ES-I3 (cell line): Measurements from ENCODE around the gene TCTN1.
"Not testable (repeated sequence)": the region's sequence is repeated elsewhere in the genome, so short reads cannot be mapped to it uniquely, and the experiment has no call there.

Experiments used
- H3K36me3 ChIP-seq: 2 replicates; pipeline ENCODE4 v1.6.1; 2013; ENCODE audit warnings: mild to moderate bottlenecking, low read length, control low read depth, moderate library complexity; ENCODE audit not compliant: insufficient read depth
- H3K4me1 ChIP-seq: 2 replicates; pipeline ENCODE4 v1.6.1; 2013; ENCODE audit warnings: mild to moderate bottlenecking, control low read depth, low read length; ENCODE audit not compliant: insufficient read depth
- H3K9ac ChIP-seq: 2 replicates; pipeline ENCODE4 v1.6.1; 2013; ENCODE audit warnings: low read depth, mild to moderate bottlenecking, low read length, moderate library complexity
- H3K9me3 ChIP-seq: 2 replicates; pipeline ENCODE4 v1.6.1; 2013; ENCODE audit warnings: mild to moderate bottlenecking, low read length, moderate library complexity; ENCODE audit not compliant: control insufficient read depth, insufficient read depth

The TCTN1 gene

DNA sequence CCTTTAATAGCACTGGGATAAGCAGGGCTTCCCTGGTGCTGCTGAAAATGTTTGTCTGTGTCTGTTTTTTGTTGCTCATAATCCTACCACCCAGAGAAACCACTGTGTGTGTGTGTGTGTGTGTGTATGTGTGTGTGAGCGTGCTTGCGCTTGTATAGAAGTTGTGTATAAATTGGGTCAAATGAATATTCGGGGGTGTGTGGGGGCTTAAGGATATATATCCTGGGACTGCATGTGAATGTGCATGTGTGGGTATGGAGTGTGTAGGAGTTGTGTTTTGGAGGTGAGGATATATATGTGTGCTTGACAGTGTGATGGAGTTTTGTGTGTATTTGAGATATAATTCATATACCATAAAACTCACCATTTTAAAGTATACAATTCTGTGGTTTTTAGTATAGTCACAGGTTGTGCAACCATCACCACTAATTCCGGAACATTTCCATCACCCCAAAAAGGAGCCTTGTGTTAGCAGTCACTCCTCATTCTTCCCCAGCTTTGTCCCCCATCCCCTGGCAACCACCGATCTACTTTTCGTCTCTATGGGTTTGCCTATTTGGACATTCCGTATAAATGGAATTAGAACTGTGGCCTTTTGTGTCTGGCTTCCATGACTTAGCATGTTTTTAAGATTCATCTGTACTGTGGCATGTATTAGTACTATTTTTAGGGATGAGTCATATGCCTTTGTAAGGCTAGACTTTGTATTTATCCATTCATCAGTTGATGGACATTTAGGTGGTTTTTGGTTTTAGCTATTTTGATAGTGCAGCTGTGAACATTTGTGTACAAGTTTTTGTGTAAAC is 25.6 kb downstream of the TCTN1 start:
- H3K9ac ChIP-seq, result no peak overlapping the region
- 0 out of 2 replicates have a peak, but pooled peaks cover 4% of the 10 kb centered on the region for H3K4me1 ChIP-seq
- H3K9me3 ChIP-seq, result no peaks in the 10 kb centered on the region
- H3K36me3 ChIP-seq, result no peaks in the 10 kb centered on the region

DNA sequence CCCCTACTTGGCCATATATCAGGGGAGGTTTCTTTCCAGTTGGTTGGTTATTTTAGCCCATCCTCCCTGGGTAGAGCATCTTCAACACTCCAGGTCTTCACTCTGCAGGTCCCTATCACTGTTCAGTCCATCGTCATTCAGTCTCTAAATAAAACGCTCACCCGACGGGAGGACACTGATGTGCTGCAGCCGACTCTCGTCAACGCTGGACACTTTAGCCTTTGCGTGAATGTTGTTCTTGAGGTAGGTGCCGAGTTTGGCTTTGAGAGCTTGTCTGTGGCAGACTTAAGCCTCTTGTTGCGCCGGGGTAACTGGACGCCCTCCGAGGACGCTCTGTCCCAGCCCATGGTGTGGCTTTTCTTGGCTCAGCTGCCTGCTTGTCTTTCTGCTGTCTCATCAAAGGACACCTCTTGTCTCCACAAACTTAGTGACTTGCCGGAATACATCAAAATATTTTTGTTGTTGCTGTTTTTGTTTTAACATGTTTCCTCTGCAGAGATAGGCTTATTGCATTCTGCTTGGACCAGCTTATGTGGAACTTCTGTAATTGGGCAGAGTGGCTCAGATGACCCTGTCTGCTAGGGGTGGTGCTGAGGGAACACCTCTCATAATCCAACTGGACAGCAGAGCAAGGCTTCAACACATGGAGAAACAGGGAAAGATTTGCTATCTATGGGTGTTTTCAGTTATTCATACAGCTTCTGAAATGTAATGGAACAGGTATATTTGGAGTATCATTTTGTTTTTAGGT is 26.5 kb downstream of the TCTN1 start:
- Histone ChIP-seq H3K4me1 (0 out of 2 replicates have a peak, but pooled peaks cover 4% of the 10 kb centered on the region), H3K9me3 (no peaks in the 10 kb centered on the region), H3K9ac (no peak overlapping the region), H3K36me3 (no peaks in the 10 kb centered on the region)

DNA sequence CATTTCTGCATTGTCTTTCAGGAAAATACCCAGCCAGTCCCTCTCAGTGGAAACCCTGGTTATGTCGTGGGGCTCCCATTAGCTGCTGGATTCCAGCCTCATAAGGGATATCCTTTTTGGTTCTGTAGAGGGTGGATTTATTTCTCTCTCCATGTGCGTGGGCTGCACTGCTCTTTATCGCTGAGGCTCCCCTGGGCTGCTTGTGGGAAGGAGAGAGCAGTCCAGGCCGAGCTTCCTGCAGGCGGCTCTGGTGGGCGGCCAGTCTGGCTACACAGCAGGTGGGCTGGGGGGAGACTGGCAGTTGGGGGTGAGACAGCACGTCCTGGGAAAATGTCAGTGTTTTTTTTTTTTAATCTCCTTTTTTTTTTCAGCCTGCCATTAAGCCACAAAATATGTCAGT is 27.6 kb downstream of the TCTN1 start:
- no peak overlapping the region for H3K9ac ChIP-seq
- 0 out of 2 replicates have a peak, but pooled peaks cover 4% of the 10 kb centered on the region for H3K4me1 ChIP-seq
- H3K9me3 ChIP-seq, result no peaks in the 10 kb centered on the region
- H3K36me3 ChIP-seq, result no peaks in the 10 kb centered on the region

DNA sequence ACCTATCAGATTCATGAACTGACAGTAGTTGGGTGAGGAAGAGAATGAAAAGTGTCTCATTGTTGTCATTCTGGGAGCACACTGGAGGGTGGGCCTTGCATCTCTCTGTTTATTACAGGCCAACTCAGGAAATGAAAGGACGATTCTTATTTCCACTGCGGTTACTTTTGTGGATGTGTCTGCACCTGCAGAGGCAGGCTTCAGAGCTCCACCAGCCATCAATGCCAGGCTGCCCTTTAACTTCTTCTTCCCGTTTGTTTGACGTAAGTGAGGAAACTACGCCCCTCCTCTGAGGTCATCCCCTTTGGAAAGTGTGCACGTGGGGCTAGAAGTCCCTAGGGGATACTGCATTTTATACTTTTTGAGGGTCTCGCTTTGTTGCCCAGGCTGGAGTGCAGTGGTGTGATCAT is 33.7 kb downstream of the TCTN1 start:
- H3K4me1 ChIP-seq, result no peaks in the 10 kb centered on the region
- no peaks in the 10 kb centered on the region for H3K9me3 ChIP-seq
- H3K36me3 ChIP-seq, result no peaks in the 10 kb centered on the region
- no peak overlapping the region for H3K9ac ChIP-seq

DNA sequence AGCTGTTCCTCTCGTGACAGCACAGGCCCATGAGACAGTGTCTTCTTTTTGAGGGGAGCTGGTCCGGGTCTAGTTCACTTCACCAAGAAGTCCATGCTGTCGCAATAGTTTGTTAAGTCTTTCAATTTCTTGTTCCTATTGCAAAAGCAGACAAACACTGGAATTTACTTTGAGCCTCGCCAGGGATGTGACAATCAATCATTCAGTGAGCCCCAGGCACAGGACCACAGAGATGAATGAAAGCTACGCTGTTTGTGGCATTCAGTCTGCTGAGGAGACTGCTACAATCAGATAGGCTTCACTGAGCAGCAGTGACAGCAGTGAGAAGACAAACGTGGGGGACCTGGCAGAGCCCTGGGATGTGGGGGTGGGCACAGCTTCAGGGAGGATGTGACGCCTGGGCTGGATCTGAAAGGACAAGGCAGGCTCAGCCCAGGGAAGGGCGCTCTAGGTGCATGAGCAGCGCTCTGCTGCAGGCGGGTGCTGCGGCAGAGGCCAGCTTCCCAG is 35.5 kb downstream of the TCTN1 start:
- Histone ChIP-seq H3K9me3 (no peaks in the 10 kb centered on the region), H3K4me1 (peaks cover 6% of the 10 kb centered on the region), H3K9ac (no peak overlapping the region), H3K36me3 (no peaks in the 10 kb centered on the region)

DNA sequence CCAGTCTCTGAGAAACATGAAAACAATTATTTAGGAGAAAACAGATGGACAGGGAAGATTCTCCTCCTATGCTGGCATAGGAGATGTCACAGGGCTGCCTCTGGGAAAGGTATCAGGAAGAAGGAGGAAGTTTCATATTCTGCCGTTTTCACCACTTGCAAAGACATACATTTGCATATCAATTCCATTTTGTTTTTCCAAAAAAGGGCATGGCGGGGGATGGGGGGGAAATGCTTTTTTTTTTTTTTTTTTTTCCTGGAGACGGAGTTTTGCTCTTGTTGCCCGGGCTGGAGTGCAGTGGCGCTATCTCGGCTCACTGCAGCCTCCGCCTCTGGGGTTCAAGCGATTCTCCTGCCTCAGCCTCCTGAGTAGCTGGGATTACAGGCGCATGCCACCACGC is 40.3 kb downstream of the TCTN1 start:
- H3K9me3 ChIP-seq, H3K4me1 ChIP-seq, H3K36me3 ChIP-seq, H3K9ac ChIP-seq: not testable (repeated sequence)

DNA sequence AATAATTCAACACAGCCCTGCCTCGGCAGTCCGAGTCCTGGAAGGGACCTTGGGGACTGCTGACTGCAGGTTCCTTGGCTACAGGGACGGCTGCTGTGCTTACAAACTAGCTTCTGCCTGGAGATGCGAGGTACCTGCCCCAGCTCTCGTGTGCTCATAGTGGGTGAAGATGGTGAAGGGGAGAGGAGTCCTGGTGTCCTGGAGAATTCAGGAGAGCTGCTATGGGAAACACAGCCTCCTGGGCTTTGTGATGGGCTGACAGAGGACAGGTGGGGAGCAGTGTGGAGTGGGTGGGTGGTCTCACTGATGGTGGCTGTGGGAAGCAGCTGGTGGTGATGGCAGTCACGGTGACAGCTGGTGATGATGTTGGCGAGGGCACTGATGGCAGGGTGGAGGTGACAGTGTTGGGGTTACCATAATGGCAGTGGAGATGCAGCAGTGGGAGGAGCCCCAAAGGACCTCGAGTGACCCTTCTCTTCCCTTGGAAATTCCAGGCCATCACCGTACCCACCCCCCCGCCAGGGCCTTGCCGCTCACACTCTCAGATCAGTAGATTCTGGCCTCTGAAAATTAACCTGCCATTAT is 42.2 kb downstream of the TCTN1 start:
- H3K9me3 ChIP-seq, result no peaks in the 10 kb centered on the region
- no peak overlapping the region for H3K9ac ChIP-seq
- no peaks in the 10 kb centered on the region for H3K36me3 ChIP-seq
- peaks cover 10% of the 10 kb centered on the region for H3K4me1 ChIP-seq

DNA sequence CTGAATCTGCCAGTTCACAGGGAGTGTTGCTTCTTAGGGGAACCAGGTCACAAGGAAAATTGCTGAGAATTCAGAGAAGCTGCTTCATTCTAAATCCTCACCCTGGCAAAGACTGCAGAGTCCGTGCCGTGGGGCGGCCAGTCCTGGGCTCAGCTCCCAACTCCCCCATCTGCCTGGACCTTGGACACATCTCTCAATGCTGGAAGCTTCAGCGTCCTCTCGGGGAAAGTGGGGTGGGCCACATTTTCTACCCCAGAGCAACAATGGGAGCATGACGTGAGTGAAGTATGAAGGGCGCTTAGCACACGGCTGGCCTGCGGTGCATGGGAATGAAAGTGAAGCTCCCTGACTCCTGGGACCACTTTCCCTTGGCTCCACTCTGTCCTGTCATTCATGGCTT is 43.8 kb downstream of the TCTN1 start:
- Histone ChIP-seq H3K4me1 (peaks cover 10% of the 10 kb centered on the region), H3K9ac (no peak overlapping the region), H3K36me3 (no peaks in the 10 kb centered on the region), H3K9me3 (no peaks in the 10 kb centered on the region)

DNA sequence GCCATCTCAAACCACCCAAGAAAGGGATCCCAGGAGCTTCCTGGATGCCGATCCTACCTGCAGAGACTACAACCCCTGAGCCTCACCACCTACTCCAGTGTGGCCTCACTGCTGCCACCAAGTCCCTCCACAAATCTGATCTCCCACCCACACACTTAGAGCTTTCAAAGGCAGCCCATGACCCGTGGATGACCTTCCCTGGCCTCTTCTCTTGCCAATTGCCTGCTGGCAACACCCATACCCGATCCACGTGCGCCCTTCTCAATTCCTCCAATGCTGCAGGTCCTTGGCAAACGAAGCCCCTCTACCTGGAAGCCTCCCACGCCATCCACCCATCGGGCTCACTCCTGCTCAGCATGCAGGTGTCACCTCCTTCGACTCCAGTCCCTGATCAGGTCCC is 44.3 kb downstream of the TCTN1 start:
- Histone ChIP-seq H3K36me3 (no peaks in the 10 kb centered on the region), H3K9ac (no peak overlapping the region), H3K9me3 (no peaks in the 10 kb centered on the region), H3K4me1 (peaks cover 10% of the 10 kb centered on the region)

DNA sequence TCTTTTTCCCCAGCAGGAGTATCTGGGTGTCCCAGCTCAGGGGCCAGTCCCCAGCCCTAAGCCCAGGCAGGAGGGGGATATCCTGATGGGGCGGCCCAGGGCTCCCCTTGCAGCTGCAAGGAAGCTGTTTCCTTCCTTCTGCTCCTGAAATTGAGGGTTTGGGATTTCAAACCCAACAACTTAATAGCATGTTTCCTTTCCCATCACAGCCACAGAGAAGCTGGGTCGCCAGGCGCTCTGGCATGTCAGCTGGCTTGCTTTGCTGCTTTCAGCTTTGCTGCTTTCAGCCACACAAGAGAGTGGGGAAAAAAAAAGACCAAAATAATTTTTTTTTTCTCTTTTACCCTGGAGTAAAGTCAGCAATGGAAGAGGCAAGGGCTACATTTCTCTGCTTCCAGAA is 44.9 kb downstream of the TCTN1 start:
- H3K4me1 ChIP-seq, result peaks cover 7% of the 10 kb centered on the region
- no peaks in the 10 kb centered on the region for H3K36me3 ChIP-seq
- no peaks in the 10 kb centered on the region for H3K9me3 ChIP-seq
- no peak overlapping the region for H3K9ac ChIP-seq

DNA sequence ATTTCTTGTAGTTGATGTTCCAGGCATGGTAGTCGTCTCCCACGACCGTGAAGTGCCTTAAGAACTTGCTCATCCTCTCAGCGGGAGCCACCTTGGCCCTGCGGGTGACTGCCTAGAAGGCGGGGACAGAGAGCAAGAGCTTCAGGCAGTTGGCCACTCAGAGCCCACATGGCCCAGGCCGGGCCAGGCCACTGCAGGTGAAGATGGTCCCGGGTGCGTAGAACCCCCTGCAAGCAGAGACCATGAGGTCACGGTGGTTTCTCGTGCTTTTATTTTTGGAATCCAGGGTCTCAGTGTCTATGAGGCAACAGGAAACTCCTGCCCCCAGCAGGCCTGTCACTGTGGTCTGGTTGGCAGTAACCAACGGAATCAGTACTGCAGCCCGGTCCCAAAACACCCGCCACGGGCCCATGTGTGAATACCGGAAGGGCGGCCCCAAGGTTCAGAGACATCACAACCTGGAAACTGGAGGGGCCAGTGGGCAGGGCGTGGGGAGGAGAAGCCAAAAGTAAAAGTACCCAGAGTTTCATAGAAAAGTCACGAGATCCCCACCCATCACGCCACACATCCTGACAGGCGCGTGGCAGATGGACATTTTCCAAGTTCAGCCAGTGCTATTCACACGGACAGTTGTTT is 47.5 kb downstream of the TCTN1 start:
- Histone ChIP-seq H3K9ac (no peak overlapping the region), H3K4me1 (no peaks in the 10 kb centered on the region), H3K36me3 (no peaks in the 10 kb centered on the region)

DNA sequence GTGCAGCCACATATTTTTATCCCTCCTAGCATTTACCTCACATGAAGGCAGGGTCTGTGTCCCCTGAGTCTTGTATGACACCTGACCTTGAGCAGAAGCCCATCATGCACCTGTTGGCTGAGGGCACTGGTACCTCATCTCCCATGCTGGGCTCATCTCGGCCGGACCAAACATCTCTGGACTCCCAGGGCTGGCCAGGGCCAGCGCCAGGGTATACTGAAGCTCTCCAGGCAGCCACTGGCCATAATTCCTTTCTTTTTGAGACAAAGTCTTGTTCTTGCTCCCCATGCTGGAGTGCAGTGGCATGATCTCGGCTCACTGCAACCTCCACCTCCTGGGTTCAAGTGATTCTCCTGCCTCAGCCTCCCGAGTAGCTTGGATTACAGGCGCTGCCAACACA is 53.0 kb downstream of the TCTN1 start:
- no peaks in the 10 kb centered on the region for H3K36me3 ChIP-seq
- peaks cover 3% of the 10 kb centered on the region; the same call in 1 of the 2 replicates for H3K4me1 ChIP-seq
- H3K9me3 ChIP-seq, result no peaks in the 10 kb centered on the region
- H3K9ac ChIP-seq, result no peak overlapping the region

More for the DNA sequence above, 47.5 kb downstream of the TCTN1 start:
- no peaks in the 10 kb centered on the region for H3K9me3 ChIP-seq

DNA sequence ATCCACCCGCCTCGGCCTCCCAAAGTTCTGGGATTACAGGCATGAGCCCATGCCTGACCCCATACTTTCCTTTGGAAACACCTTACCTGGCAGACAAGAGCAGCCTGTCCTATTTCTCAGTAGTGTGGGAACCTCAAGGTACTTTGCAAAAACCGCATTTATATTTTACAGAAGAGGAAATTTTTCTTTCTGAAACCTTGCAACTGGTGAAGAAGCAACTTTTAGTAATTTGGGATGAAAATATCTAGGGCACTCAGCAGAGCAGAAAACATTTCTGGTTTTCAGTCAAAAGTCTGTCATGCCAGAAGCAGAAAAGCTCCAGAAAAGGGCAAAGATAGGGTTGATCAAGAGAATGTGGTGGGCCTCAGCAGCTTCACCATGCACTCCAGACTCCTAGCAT is 53.7 kb downstream of the TCTN1 start:
- no peak overlapping the region for H3K9ac ChIP-seq
- H3K4me1 ChIP-seq, result peaks cover 3% of the 10 kb centered on the region; the same call in 1 of the 2 replicates
- no peaks in the 10 kb centered on the region for H3K36me3 ChIP-seq
- no peaks in the 10 kb centered on the region for H3K9me3 ChIP-seq

DNA sequence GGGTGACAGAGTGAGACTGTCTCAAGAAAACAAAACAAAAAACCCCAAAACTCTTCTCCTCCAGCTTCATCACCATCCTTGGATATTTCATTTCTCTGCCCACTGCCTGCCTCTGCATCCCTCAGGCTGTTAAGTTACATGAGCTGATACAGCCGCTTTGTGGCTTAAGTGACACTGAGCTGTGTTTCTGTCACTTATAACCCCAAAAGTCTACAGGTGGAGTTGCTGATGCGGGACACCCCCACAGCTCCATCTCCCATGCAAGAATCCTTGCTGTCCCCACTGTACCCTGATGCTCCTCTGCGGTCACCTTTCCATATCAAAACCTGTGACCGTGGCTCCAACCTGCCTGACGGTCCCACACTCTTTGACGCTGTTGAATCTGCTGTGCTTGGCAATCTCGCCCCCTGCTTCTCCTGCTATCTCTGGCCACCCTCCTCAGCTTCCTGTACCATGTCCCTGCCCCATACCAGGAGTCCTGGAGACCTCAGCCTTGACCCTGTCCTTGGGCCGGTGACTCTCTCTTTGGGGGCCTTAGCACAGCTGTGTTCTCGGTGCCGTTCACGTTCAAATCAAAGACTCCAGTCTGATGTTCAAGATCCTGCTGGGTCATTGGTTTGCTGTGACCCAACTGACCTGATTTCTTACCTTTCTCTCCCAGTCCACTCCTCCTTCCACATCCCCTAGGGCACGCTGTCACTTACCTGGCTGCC is 54.7 kb downstream of the TCTN1 start:
- Histone ChIP-seq H3K9ac (no peak overlapping the region), H3K36me3 (no peaks in the 10 kb centered on the region), H3K9me3 (no peaks in the 10 kb centered on the region), H3K4me1 (peaks cover 3% of the 10 kb centered on the region; the same call in 1 of the 2 replicates)
